Stimulated activated CD8-positive, alpha-beta memory T cell treated with anti-CD3 and anti-CD28 coated beads, Interleukin-12 subunit alpha, Interleukin-12 subunit beta, amount 100 ng/mL, for 1 hour (primary cell): Measurements from ENCODE around the gene FDX1.

Experiments used
- DNase-seq: peaks from one replicate; pipeline ENCODE4 v3.0.0-alpha.2; 2020; ENCODE audit warnings: low read depth

FDX1 gene

DNA sequence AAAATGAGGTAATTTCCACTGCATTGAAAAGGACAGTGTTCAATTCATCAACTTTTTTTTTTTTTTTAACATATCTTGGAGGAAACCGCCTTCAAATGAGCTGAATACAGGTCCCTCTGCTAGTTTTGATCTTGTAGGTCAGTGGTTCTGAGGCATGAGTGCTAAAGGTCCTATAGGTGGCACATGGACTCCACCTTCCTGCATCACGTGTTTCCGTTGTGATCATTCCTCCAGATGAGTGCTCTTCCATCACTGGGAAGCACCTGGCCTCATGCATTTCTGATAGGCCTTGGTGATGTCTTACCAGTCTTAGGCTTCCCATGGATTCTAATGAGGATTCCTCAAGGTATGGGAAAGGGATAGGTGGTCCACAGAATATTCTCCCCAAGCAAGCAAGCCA is 37.8 kb downstream of the FDX1 start:
- DNase-seq, result no peak

DNA sequence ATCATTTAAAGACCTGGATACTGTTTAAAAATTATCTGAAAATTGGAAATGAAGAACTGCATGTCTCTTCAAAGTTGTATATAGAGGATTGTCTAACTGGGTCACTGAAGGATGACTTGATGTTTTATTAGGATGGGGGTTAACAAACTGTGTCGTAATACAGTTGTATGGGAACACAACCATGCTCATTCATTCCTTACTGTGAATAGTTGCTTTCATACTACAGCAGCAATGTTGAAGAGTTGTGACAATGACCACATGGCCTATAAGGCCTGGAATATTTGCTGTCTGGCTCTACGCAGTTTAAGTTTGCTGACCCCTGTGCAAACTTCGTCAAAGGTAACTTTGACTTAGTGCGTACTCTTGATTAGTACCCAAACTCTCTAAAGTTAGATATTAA is 38.4 kb downstream of the FDX1 start:
- no peak for DNase-seq

DNA sequence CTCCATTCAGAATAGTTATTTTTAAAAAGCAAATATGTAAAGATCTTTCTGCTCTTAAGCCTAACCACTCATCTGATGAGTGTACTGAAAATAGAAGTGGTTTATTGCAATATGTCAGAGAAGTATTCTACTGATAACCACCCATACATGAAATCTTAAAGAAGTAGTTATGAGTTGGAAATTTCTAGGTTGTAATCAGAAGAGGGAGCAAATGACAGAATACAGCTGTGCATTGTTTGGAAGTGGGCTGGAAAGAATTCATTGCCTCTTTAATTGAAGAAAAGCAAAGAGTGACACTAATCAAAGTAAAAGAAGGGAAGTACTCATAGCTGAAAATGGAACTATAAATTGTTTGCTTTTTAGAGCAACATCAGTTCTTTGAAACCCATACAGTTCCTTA is 39.4 kb downstream of the FDX1 start:
- no peak for DNase-seq

DNA sequence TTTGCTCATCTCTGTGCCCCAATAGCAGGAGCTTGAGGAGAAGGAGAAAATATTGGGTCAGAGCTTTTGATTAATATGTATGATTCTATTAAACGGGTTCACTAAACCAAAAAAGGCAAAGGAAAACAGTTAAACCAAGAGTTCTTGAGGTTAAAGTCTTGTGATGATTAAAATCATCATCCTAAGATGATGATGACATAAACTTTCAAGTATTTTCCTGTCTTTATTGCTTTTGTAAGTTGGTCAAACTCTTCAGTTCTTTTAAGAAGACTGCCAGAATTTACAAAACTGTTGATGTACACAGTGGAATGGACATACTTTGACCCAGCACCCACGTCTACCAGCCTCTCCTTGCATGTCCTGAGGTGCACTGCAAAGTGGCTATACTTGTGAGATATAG is 41.0 kb downstream of the FDX1 start:
- no peak for DNase-seq

DNA sequence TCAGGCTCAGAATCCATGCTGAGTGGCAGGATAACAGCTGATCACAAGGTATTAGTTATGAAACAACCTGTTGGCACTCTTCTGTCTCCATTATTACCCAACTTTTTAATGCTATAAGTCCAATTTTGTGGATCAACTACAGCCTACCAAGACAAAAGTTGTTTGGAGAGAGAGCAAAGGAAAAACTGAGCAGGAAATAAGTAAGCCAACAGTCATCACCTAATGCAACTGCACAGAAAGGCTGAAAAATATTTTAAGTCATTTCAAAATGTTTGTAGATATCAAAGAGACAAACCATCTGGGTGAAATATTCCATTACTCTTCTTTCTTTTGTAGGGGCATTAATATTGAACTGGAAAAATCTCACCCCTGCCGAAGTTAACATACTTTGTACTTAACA is 41.6 kb downstream of the FDX1 start:
- no peak for DNase-seq

DNA sequence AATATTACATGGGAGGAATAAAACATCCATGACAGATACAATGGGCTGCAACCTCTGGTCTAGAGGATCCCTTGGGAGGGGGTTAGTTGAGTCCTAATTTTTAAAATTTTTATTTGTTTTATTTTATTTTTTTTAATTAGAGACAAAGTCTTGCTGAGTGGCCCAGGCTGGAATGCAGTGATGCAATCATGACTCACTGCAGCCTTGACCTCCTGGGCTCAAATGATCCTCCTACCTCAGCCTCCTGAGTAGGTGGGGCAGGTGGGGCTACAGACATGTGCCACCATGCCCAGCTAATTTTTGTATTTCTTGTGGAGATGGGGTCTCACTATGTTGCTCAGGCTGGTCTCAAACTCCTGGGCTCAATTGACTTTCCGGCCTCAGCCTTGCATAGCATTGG is 43.1 kb downstream of the FDX1 start:
- DNase-seq, result no peak

DNA sequence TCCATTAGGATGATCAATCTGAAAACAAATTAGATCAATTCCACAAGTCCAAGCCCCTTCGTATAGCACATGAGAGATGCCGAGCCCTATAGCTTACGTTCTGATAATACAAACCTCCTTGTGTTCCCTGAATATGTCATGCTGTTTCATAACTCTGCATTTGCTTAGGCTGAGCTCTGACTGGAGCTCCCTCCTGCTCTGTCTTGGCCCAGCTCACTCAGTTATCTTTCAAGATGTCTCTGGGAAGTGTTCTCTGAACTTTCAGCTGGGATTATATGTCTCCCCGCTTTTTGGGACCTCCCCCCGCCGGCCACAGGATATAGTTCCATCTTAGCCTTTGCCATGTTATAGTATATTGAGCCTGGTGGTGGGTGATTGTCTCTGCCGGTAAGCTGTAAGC is 44.0 kb downstream of the FDX1 start:
- no peak for DNase-seq

DNA sequence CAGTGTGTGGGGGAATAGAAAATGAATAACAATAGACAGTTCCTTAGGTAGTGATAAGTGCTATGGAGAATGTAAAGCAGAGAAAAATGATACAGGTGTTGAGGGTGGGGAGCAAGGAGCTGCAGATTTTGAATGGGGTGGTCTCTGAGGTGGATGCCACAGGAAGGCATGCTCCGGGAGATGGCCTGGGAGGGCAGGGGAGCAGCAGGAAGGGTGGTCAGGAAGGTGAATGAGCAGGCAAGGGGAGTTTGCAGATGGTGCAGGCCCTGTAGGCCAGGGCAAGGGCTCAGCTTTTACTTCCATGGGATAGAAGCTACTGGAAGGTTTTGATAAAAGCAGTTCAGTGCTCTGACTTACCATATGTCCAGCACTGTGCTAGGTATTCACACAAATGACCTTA is 44.8 kb downstream of the FDX1 start:
- DNase-seq, result no peak

DNA sequence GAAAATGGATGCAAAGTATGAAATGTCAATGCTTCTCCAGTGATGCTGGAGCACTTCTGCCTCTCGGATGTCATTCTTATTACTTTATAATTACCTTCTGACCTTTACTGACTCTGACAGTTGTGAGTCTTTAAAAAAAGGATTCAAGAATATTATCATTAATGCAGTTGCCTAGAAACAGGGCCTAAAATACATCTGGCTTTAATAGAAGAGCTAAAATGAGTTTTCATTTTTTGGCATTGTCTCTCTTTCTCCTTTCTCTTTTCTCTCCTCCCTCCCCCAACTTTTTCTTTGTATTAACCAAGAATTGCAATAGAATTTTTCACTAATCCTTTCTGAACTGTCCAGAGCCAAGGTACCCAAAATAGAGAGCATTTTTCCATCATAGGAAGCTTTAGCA is 45.9 kb downstream of the FDX1 start:
- no peak for DNase-seq

DNA sequence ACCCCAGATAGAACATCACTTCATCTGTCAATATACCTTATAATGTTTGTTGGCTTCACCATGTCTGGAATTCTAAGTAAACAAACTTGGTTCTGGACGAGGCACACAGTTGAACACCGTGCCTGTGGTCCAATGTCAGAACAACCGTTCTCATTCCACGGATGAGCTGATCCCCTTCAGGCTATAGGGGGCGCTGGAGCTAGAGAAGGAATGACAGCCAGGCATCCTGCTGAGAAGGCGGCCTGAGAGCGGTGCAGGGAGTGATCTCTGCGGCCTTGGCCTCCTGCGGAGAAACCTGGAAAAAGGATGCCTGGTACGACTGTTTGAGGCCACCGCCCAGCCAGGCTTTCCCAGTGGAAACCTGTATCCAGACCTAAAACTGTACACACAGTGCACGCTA is 48.7 kb downstream of the FDX1 start:
- DNase-seq, result no peak

DNA sequence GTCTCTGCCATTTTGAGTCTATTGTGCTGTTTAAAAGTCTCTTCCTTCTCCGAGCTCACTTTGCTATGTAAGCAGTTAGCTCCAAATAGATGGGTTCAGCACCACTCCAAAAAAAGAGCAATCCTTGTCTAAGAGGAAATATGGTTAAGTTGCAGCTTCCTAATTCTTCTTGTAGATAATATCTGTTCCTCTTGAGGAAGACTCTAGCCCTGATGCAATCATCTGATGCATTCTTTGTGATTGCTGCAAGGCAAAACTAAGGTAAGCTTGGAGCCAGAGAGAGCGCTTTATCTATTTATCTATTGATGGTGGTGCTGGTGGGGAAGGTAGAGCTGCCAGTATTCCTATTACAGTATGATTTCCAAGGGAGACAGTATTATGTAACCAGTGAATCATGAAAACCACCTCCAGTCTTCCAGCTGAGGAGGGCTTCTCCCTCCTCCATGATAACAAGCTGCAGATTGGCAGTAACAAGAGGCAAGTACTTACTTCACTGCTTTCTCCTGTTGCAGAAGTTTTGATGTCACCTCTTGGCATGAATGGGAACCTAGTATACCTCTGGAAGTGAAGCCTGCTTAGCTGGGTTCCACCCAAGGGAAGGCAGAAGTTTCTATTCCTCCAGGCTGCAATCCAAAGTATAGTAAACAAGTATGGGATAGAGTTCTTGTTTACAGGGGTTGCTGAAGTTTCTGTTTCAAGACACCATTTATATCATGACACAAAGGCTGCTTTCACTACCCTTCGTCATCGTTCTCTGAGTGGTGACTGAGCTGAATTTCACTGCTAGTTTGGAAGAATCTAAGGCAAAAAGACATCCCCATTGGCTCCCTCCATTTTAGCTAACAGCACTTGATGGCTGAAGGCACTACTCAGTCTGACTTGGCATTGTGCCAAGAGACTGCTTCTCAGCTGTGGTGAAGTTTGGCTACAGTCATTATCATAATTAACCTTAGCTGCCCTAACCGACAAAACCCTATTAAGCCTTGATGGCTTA is 49.7 kb downstream of the FDX1 start:
- DNase-seq, result no peak

DNA sequence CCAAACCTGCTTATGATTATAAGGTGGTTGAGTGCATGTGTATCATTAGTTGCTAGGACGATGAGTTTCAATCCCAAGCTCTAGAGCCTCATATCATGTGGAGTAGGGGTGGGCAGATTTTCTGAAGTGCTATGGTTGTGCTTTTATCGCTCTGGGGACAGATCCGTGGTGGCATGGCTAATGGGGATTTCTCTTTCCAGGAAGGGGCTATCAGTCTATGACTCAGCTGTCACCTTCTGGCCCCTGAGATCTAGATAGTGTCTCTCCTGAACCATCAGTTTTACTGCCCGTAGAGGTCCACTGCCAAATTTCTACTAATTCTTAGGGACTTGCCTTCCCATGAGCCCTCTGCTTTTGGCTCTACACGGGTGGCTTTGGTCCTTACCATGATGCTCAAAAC is 51.8 kb downstream of the FDX1 start:
- DNase-seq, result no peak

DNA sequence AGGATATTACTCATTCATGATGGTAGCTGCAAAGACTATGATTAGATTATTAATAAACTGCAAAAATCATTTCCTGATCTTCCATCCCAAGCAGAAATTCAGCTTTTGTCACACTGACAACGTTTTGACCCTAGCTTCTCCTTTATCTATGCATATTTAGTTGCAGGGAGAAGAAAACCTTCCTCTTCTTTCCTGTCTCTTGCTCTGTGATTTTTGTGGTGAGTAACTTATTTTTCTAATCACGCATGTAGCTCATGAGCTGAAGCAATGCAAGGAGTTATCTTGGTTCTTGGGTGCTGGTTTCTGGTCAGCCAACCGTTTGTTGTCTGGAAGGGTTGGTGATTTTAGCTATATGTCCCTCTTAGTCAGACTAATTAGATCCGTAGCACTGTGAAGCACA is 56.4 kb downstream of the FDX1 start:
- no peak for DNase-seq

DNA sequence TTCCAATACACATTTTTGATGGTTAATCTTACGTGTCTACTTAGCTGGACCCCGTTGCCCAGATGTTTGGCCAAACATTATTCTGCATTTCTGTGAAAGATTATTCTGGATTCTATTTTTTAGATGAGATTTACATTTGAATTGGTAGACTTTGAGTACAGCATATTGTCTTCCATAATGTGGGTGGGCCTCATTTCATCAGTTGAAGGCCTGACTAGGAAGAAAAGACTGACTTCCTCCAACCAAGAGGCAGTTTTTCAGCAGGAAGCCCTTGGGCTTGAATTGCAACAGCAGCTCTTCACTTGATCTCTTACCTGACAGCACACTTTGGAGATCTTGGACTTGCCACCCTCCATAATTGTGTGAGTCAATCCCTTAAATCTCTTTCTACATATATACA is 58.7 kb downstream of the FDX1 start:
- no peak for DNase-seq

DNA sequence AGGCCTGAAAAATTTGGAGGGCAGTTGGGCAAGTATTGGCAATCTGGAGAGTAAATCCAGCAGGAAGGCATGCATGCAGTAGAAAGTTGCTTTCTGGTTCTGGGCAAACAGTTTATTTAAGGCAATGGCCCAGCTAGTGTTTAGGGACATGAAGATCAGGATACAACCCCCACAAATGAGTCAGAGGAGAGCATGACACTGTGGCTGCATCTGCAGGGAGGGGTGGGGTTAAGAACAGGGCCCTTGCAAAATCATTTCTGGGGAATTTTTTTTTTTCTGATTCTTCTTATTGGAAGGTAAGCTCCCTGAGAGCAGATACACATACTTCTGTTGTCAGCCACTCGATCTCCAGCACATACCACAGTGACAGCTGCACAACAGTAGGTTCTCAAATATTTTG is 61.1 kb downstream of the FDX1 start:
- no peak for DNase-seq

DNA sequence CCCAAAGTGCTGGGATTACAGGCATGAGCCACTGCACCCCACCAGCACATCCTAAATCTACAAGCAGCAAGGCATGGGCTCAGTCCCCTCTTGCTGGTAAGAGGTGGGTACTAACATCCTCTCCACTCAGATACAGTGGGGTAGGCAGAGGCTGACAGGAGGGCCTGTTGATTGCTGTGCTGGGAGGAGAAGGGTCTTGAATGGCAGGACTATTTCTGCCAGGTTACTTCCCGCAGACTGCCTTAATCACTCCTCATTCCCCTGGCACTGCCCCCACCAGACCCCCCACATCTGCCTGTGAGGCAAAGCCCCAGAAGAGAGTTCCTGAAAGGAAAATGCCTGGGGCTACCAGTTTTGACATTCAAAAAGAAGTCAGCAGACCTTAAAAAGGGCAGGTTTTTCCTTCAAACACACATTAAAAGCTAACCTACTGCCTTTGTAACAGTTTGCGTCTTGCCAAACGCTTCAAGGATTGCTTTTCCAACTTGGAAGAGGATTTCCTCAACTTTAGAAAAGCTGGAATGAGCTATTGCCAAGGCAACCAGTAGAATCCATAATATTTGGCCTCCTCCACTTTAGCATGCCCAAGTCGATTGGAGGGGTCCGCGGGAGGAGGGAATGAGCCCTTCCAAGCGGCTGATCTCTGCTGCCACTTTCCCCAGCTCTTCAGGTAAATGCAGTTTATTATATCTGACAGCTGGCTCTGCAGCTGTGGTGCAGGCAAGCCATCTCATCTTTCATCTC is 62.0 kb downstream of the FDX1 start:
- DNase-seq, result no peak

DNA sequence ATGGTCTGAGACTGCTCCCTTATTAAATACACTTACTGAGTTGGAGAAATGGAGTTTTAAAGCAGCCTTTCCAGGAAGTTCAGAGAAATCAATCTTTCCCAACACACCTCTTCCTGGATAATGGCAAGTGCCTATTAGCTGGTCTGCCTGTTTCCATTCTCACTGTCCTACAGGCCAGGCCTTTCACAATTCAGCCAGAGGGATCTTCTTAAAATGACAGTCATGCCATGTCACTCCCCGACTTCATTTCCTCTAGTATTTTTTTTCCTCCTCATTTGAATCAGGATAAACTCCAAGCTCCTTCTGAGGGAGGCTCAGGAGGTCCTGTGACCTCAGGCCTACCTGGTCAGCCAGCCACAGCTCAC is 62.6 kb downstream of the FDX1 start:
- no peak for DNase-seq

DNA sequence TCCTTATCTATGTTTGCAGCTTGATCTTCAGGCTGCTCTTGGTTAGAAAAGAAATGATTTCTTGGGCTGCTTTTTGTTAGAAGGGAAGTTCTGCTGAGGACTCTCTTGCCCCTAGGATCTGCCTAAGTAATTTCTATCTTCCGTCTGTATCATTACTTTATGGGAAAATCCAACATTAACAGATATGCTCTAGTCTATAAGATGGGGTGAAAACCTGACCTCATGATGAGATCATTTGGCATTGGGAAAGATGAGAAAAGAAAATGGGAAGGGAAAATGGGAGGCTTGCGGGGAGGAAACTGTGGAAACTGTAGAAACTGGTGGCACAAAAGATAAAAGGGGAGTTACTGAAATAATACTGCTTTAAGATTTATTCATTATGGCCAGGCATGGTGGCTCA is 63.6 kb downstream of the FDX1 start:
- DNase-seq, result no peak

DNA sequence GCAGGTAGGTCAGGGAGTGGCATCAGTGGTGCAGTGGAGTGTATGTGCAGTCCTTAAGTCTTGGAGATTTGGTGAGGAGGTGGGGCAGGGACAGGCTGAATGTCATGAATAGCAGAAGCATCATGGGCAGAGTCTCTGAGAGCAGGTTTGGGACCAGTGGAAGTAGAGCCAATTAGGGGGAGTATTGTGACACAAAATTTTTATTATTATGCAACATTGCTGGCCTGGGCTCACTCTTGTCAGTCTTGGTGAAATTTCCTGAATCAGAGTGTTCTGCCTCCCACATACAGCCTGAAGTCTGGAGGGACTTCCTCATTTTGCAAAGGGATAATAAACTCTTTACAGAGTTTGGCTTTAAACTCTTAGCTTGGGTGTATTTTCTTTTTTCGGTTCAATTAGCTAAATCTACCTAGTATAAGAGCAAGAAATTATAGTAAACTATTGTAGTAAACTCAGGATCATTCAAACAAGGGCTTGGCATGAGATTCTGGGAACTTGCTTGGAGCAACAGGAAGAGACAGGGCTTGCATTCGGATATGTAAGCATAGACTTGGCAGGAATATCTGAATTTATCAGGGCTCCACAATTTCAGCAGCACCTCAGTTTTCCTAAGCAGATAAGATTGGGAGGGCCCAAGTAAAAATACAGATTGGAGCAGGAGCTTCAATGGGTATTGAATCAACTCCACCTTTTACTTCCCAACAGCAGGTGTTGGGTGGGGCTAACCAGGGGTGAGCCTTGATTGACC is 67.7 kb downstream of the FDX1 start:
- no peak for DNase-seq

DNA sequence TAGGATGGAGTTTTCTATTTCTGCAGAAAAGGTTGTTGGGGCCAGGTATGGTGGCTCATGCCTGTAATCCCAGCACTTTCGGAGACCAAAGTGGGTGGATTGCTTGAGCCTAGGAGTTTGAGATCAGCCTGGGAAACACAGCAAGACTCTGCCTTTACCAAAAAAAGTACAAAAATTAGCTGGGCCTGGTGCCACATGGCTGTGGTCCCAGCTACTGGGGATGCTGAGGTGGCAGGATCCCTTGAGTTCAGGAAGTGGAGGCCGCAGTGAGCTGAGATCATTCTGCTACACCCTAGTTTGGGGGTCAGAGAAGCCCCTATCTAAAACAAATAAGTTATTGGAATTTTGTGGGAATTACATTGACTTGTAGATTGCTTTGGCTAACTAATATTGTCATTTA is 71.7 kb downstream of the FDX1 start:
- DNase-seq, result no peak

DNA sequence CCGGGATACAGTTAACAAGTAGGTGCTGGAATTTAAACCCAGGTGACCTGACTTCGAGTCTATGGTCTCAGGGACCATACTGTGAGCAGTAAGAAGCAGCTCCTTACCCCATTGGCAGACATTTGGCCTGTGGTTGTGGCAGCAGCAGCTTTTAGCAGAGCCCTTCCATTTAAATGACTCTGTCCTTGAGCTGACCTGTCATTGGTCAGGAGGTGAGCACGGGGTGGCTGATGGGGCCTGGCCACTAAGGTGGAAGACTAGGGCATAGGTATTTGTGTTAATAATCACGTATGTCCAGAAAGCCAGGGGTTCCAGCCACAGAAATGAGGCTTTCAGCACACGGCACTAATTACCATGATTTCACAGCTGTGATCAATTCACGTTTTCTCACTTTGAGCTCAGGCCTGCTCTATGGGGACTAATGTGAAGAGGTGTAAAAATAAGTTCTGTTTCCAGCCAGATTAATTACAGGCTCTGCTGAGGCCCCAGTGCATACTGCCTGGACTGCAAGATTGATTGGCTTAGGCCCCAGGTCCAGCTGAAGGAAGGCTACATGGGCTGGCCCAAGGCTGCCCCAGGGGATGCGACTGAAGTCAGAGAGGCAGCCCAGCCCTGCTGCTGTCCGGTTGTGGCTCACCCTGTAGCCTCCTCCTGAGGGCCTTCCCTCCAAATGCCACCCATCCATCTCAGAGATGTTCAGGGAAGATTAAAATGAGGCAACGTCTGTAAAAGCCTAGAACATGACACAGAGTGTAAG is 76.0 kb downstream of the FDX1 start:
- DNase-seq, result no peak

DNA sequence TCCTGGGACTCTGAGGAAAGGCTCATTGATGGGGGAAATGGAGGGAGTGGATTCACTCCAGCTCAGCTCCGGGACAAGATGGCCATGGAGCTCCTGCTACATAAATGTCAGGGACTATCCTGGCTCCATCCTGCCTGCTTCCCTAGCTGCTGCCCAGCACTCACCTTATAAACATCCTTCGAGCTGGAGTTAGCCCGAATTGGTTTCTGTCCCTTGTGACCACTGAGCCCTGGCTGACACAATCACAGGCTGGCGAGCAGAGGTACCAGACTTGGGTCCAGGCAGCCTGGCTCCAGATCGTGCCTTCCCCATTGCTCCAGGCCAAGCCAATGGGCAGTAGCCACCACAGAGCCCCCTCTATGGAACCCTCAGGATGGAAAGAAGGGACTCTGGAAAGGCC is 77.6 kb downstream of the FDX1 start:
- no peak for DNase-seq
